Panc1 (cell line): ENCODE measurements around the gene RABL3.

ENCODE experiments used
- CTCF ChIP-seq: fragments of 450-650 bp; IDR thresholded peaks from 2 replicates; pipeline ENCODE4 v1.5.1; 2017; ENCODE audit warnings: mild to moderate bottlenecking
- POLR2AphosphoS5 ChIP-seq: IDR thresholded peaks from 2 replicates; pipeline ENCODE4 v1.6.1; 2012; ENCODE audit warnings: mild to moderate bottlenecking, low read depth, low read length, moderate library complexity
- REST ChIP-seq, 2 experiments: IDR thresholded peaks; 2 replicates each; pipeline ENCODE4 v1.6.1; 2011 to 2012; ENCODE audit warnings: low read depth in 2 of 2, control low read depth in 1 of 2, low read length in 1 of 2, mild to moderate bottlenecking in 1 of 2, moderate library complexity in 1 of 2; ENCODE audit not compliant: insufficient read depth in 1 of 2
- SIN3A ChIP-seq: IDR thresholded peaks from 2 replicates; pipeline ENCODE4 v1.6.1; 2012; ENCODE audit warnings: low read depth, mild to moderate bottlenecking, low read length, moderate library complexity, borderline replicate concordance; ENCODE audit not compliant: insufficient read depth

GRCh38 chr3:120752230-120752629 is 9.9 kb upstream of the RABL3 start:
- no peak for TF ChIP-seq CTCF
- no peak for TF ChIP-seq SIN3A
- no peak for TF ChIP-seq POLR2AphosphoS5
- TF ChIP-seq REST (IDR thresholded peaks at IDR 0.05; ENCODE audit: insufficient read depth in 1 of 2, low read depth in 2 of 2, low read length in 1 of 2), result no peak
